Measurements from ENCODE around the gene LANCL3.
"Not testable (repeated sequence)": the region's sequence is repeated elsewhere in the genome, so short reads cannot be mapped to it uniquely, and the experiment has no call there.

Gene LANCL3

DNA sequence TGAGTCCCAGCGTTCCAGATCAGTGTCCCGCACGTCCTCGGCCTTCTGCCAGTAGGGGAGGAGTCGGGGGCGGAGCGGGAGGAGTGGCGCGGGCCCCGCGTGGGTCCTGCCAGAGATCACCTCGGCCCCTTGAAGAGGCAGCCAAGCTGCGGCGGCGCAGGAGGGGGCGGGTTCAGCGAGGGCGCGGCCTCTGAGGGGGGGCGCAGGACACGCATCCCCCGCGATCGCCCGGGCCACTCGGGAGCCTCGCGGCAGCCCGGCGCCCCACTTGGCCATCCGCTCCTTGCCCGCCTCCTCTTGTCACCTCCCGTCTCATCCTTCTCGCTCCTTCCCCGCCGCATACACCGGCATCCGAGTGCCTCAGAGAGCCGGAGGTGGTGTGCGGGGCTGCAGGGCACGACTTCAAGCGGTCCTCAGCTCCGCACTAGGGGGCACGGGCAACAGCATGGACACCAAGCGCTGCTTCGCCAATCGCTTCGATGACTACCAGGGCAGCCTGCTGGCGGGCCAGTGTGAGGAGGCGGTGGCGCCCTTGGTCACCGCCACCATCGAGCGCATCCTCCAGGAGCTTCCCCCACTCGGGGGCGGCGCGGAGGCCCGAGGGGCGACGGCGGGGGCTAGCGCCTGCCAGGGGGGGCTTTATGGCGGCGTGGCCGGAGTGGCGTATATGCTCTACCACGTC lies at the start of gene LANCL3:
Gene LANCL3, plus strand, starts transcription at position 236 of the 682 bp plus-strand sequence. Its CDS starts 210 bp downstream, at position 446.
- not testable (repeated sequence) for H3K36me3 ChIP-seq (ENCODE audit: control insufficient read depth, low read depth, low read length); H3K27ac ChIP-seq (ENCODE audit: low read length); H3K9me3 ChIP-seq (ENCODE audit: control insufficient read depth, low read depth, low read length); H3K4me1 ChIP-seq (ENCODE audit: control insufficient read depth, low read depth, low read length); H3K9ac ChIP-seq (ENCODE audit: low read length)
- Histone ChIP-seq H3K4me3 (ENCODE audit: low read length) (peak within 1 kb of the TSS; percentile 3), H3K27me3 (ENCODE audit: control insufficient read depth, insufficient read depth, low read length) (peaks cover 12% of the 10 kb centered on the region)

DNA sequence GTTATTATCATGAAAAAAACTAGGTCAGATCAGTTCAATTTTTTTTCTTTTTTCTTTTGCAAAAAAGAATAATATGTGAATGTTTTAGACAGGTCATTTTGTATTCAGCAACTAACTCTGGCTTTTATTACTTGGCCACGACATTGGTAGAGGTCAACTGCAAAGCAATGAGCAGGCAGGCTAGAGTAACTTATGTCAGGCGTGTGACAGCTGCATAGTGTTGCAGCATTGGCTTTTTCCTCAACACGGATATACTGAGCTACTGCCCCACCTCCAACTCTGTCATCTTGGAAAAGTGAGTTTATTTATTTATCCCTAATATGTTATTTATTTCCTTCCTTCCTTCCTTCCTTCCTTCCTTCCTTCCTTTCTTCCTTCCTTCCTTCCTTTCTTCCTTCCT lies 47.8 kb upstream of the LANCL3 start:
- H3K9ac ChIP-seq (ENCODE audit: low read length); H3K9me3 ChIP-seq (ENCODE audit: control insufficient read depth, low read depth, low read length); H3K27me3 ChIP-seq (ENCODE audit: control insufficient read depth, insufficient read depth, low read length); H3K36me3 ChIP-seq (ENCODE audit: control insufficient read depth, low read depth, low read length); H3K27ac ChIP-seq (ENCODE audit: low read length); H3K4me1 ChIP-seq (ENCODE audit: control insufficient read depth, low read depth, low read length); H3K4me3 ChIP-seq (ENCODE audit: low read length): not testable (repeated sequence)

DNA sequence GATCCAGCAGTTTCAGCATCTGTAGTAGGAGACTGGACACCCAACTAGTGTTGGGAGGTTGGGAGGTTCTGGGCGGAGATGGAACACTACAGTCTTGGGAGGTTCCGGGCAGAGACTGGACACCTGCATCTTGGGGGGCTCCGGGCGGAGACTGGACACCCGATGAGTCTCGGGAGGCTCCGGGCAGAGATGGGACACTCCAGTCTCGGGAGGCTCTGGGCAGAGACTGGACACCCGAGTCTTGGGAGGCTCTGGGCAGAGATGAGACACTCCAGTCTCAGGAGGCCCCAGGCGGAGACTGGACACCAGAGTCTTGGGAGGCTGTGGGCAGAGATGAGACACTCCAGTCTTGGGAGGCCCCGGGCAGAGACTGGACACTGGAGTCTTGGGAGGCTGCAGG lies 29.5 kb upstream of the LANCL3 start:
- no peak overlapping the region for H3K27ac ChIP-seq (ENCODE audit: low read length)
- H3K4me1 ChIP-seq (ENCODE audit: control insufficient read depth, low read depth, low read length), result no peaks in the 10 kb centered on the region
- no peak overlapping the region for H3K9ac ChIP-seq (ENCODE audit: low read length)
- no peak overlapping the region for H3K4me3 ChIP-seq (ENCODE audit: low read length)
- no peaks in the 10 kb centered on the region for H3K27me3 ChIP-seq (ENCODE audit: control insufficient read depth, insufficient read depth, low read length)
- peaks cover 11% of the 10 kb centered on the region for H3K9me3 ChIP-seq (ENCODE audit: control insufficient read depth, low read depth, low read length)
- H3K36me3 ChIP-seq (ENCODE audit: control insufficient read depth, low read depth, low read length), result no peaks in the 10 kb centered on the region

DNA sequence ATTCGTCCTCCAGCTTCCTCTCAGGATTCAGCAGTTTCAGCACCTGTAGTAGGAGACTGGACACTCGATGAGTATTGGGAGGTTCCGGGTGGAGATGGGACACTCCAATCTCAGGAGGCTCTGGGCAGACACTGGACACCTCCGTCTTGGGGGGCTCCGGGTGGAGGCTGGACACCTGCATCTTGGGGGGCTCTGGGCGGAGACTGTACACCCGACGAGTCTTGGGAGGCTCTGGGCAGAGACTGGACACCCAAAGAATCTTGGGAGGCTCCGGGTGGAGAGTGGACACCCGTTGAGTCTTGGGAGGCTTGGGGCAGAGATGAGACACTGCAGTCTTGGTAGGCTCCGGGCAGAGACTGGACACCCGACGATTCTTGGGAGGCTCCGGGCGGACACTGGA lies 28.7 kb upstream of the LANCL3 start:
- Histone ChIP-seq H3K36me3 (ENCODE audit: control insufficient read depth, low read depth, low read length) (no peaks in the 10 kb centered on the region), H3K9ac (ENCODE audit: low read length) (no peak overlapping the region), H3K4me3 (ENCODE audit: low read length) (no peak overlapping the region), H3K27me3 (ENCODE audit: control insufficient read depth, insufficient read depth, low read length) (no peaks in the 10 kb centered on the region), H3K4me1 (ENCODE audit: control insufficient read depth, low read depth, low read length) (no peaks in the 10 kb centered on the region), H3K27ac (ENCODE audit: low read length) (no peak overlapping the region), H3K9me3 (ENCODE audit: control insufficient read depth, low read depth, low read length) (peaks cover 11% of the 10 kb centered on the region)

DNA sequence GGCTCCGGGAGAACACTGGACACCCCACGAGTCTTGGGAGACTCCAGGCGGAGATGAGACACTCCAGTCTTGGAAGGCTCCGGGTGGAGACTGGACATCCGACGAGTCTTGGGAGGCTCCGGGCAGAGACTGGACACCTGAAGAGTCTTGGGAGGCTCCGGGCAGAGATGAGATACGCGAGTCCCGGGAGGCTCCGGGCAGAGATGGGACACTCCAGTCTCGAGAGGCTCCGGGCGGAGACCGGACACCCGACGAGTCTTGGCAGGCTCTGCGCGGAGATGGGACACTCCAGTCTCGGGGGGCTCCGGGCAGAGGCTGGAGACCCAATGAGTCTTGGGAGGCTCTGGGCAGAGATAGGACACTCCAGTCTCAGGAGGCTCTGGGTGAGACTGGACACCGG lies 28.1 kb upstream of the LANCL3 start:
- H3K27ac ChIP-seq (ENCODE audit: low read length), result no peak overlapping the region
- no peak overlapping the region for H3K9ac ChIP-seq (ENCODE audit: low read length)
- H3K4me1 ChIP-seq (ENCODE audit: control insufficient read depth, low read depth, low read length), result no peaks in the 10 kb centered on the region
- no peak overlapping the region for H3K4me3 ChIP-seq (ENCODE audit: low read length)
- H3K9me3 ChIP-seq (ENCODE audit: control insufficient read depth, low read depth, low read length), result peaks cover 11% of the 10 kb centered on the region
- no peaks in the 10 kb centered on the region for H3K27me3 ChIP-seq (ENCODE audit: control insufficient read depth, insufficient read depth, low read length)
- H3K36me3 ChIP-seq (ENCODE audit: control insufficient read depth, low read depth, low read length), result no peaks in the 10 kb centered on the region

DNA sequence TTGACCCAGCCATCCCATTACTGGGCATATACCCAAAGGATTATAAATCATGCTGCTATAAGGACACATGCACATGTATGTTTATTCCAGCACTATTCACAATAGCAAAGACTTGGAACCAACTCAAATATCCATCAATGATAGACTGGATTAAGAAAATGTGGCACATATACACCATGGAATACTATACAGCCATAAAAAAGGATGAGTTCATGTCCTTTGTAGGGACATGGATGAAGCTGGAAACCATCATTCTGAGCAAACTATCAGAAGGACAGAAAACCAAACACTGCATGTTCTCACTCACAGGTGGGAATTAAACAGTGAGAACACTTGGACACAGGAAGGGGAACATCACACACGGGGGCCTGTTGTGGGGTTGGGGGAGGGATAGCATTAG lies 26.9 kb upstream of the LANCL3 start:
- H3K27me3 ChIP-seq (ENCODE audit: control insufficient read depth, insufficient read depth, low read length); H3K27ac ChIP-seq (ENCODE audit: low read length); H3K36me3 ChIP-seq (ENCODE audit: control insufficient read depth, low read depth, low read length); H3K4me1 ChIP-seq (ENCODE audit: control insufficient read depth, low read depth, low read length); H3K9ac ChIP-seq (ENCODE audit: low read length); H3K9me3 ChIP-seq (ENCODE audit: control insufficient read depth, low read depth, low read length); H3K4me3 ChIP-seq (ENCODE audit: low read length): not testable (repeated sequence)

DNA sequence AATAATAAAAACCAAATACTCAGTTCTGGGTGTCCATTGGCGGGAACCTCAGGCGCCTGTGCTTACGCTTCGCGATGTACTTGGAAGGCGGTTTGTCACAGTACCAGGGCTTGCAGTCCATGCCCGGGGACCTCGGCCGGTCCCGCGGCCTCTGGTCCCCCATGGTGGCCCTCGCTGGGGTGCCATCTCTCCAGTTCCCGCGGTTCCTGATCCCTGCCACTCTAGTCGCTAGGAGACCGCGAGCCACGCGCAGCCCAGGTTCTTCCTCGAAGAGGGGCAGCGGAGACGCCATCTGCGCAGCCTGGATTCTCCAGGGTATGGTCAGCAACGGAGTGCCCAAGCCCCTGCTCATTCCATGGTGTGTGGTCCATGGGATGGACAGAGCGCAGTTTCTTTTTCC lies 26.4 kb upstream of the LANCL3 start:
- Histone ChIP-seq H3K4me3 (ENCODE audit: low read length) (no peak overlapping the region), H3K27ac (ENCODE audit: low read length) (no peak overlapping the region), H3K27me3 (ENCODE audit: control insufficient read depth, insufficient read depth, low read length) (no peaks in the 10 kb centered on the region), H3K9ac (ENCODE audit: low read length) (no peak overlapping the region), H3K4me1 (ENCODE audit: control insufficient read depth, low read depth, low read length) (no peaks in the 10 kb centered on the region), H3K36me3 (ENCODE audit: control insufficient read depth, low read depth, low read length) (no peaks in the 10 kb centered on the region), H3K9me3 (ENCODE audit: control insufficient read depth, low read depth, low read length) (peaks cover 7% of the 10 kb centered on the region)

DNA sequence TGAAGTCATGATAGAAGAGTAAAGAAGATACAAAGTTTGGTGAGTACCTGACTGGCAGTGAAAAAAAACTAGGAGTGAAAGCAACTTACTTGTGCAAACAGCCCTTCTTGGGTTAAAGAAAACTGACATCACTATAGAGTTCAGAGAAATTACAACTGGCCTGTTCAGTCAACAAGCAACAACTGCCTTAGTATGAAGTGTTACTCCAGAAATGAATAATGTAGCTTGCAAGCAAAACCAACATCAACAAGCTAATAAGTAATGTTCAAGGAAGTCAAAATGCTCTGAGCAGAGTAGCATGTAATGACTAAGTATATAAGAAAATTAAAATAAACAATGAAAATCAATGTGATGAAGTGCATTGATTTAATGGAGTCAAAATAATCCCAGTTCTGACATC lies 21.8 kb upstream of the LANCL3 start:
- not testable (repeated sequence) for H3K9me3 ChIP-seq (ENCODE audit: control insufficient read depth, low read depth, low read length); H3K9ac ChIP-seq (ENCODE audit: low read length); H3K36me3 ChIP-seq (ENCODE audit: control insufficient read depth, low read depth, low read length); H3K27ac ChIP-seq (ENCODE audit: low read length); H3K27me3 ChIP-seq (ENCODE audit: control insufficient read depth, insufficient read depth, low read length); H3K4me3 ChIP-seq (ENCODE audit: low read length); H3K4me1 ChIP-seq (ENCODE audit: control insufficient read depth, low read depth, low read length)

DNA sequence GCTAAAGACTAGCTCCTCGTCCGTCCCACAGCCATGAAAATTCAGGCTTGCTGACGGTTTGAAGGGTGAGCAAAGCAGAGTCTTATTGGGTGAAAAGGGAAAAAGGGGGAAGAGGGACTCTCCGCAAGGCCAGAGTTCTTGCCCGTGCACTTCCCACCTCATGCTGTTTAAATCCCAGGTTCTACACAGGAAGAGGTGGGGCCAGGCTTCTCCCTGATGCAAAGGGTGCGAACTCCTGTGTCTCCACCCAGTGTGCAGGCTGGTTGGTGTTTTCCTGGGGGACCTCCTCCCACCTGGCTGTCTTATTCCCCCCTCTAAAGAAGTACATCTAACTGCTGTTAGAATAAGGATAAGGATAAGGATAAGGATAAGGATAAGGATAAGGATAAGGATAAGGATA lies 18.0 kb upstream of the LANCL3 start:
- H3K27ac ChIP-seq (ENCODE audit: low read length), result no peak overlapping the region
- no peaks in the 10 kb centered on the region for H3K4me1 ChIP-seq (ENCODE audit: control insufficient read depth, low read depth, low read length)
- no peaks in the 10 kb centered on the region for H3K36me3 ChIP-seq (ENCODE audit: control insufficient read depth, low read depth, low read length)
- H3K9me3 ChIP-seq (ENCODE audit: control insufficient read depth, low read depth, low read length), result peaks cover 6% of the 10 kb centered on the region
- H3K27me3 ChIP-seq (ENCODE audit: control insufficient read depth, insufficient read depth, low read length), result no peaks in the 10 kb centered on the region
- no peak overlapping the region for H3K9ac ChIP-seq (ENCODE audit: low read length)
- no peak overlapping the region for H3K4me3 ChIP-seq (ENCODE audit: low read length)

DNA sequence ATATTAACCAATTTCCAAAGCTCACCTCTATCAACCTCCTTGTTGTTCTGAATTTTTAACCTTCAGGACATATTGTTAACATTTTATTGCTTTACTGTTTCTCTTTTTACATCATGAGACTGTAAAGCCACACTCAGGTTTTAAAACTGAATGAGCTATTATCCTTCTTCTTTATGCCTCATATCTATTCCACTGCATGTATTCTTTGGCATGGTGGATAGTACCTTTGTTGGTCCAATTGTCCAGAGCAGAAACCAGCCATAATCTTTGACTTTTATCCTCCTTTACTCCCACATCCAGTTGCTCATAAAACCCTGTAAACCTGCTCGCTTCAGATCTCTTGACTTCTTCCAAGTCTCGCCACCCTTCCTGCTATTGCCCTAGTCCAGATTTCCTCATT lies 6.2 kb upstream of the LANCL3 start:
- H3K9ac ChIP-seq (ENCODE audit: low read length); H3K36me3 ChIP-seq (ENCODE audit: control insufficient read depth, low read depth, low read length); H3K4me3 ChIP-seq (ENCODE audit: low read length); H3K4me1 ChIP-seq (ENCODE audit: control insufficient read depth, low read depth, low read length); H3K27ac ChIP-seq (ENCODE audit: low read length); H3K27me3 ChIP-seq (ENCODE audit: control insufficient read depth, insufficient read depth, low read length): not testable (repeated sequence)
- peaks cover 10% of the 10 kb centered on the region for H3K9me3 ChIP-seq (ENCODE audit: control insufficient read depth, low read depth, low read length)

DNA sequence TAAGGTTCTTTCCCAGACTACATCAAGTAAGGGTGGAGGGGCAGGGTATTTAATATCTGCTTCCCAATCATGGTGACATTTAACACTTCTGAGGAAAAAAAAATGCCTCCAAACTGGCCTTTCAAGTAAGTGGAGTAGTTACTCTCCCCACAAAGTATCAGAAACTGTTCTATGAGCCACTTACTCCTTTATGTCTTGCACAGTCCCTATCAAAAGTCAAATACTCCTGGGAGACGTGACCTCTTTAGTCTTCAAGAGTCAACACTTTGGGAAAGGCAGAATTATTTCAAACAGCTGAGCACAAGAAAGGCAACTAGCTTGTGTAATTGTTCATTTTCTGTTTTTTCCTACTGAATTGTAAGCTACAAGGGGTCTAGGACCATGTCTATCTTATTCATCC lies 1.1 kb upstream of the LANCL3 start:
- not testable (repeated sequence) for H3K9me3 ChIP-seq (ENCODE audit: control insufficient read depth, low read depth, low read length); H3K4me3 ChIP-seq (ENCODE audit: low read length); H3K27ac ChIP-seq (ENCODE audit: low read length); H3K36me3 ChIP-seq (ENCODE audit: control insufficient read depth, low read depth, low read length); H3K4me1 ChIP-seq (ENCODE audit: control insufficient read depth, low read depth, low read length); H3K9ac ChIP-seq (ENCODE audit: low read length)
- peaks cover 12% of the 10 kb centered on the region for H3K27me3 ChIP-seq (ENCODE audit: control insufficient read depth, insufficient read depth, low read length)

DNA sequence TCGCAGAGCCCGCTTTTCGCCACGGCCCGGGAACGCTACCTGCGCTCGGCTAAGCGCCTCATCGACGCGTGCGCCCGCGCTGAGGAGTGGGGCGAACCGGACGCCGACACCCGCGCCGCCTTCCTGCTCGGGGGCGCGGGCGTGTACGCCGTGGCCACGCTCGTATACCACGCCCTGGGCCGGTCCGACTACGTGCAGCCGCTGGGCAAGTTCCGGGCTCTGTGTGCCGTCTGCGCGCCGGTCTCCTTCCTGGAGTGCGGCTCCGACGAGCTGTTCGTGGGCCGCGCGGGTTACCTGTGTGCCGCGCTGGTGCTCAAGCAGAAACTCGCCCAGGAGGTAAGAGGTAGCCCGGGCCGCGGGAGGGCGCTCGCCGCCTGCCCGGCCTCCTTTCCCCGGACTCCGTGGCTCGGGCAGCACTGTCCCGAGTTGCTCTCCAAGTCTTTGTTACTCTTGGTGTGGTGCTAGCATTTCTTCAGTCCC lies 687 bp downstream of the LANCL3 start:
- not testable (repeated sequence) for H3K4me1 ChIP-seq (ENCODE audit: control insufficient read depth, low read depth, low read length); H3K4me3 ChIP-seq (ENCODE audit: low read length); H3K9me3 ChIP-seq (ENCODE audit: control insufficient read depth, low read depth, low read length); H3K36me3 ChIP-seq (ENCODE audit: control insufficient read depth, low read depth, low read length); H3K27ac ChIP-seq (ENCODE audit: low read length); H3K9ac ChIP-seq (ENCODE audit: low read length)
- H3K27me3 ChIP-seq (ENCODE audit: control insufficient read depth, insufficient read depth, low read length), result peaks cover 12% of the 10 kb centered on the region

Data from iPS-18a (cell line).